SU-DHL-6 (cell line): ENCODE results near the gene CCDC9.
A peak's percentile ranks its signal among the peaks of the same experiment; 100 is the strongest.

Source experiments
- H2AFZ ChIP-seq: fragments of 200-600 bp; sonication (generic); 2 replicates; pipeline ENCODE4 v1.6.1; 2014; ENCODE audit warnings: low read depth, mild to moderate bottlenecking, moderate library complexity, mixed read lengths, antibody characterized with exemption, low read length; ENCODE audit not compliant: severe bottlenecking
- H3F3A ChIP-seq: fragments of 200-600 bp; shearing (Covaris generic); 2 replicates; pipeline ENCODE4 v1.6.0; 2016; ENCODE audit warnings: antibody characterized with exemption, mild to moderate bottlenecking; ENCODE audit not compliant: insufficient read depth
- H3K27ac ChIP-seq: fragments of 200-600 bp; sonication (generic); 2 replicates; pipeline ENCODE4 v1.5.1; 2016; ENCODE audit warnings: low read depth, mild to moderate bottlenecking, low read length, moderate library complexity, mixed read lengths
- H3K27me3 ChIP-seq: fragments of 200-600 bp; sonication (generic), shearing (Covaris generic); 2 replicates; pipeline ENCODE4 v1.6.0; 2014; ENCODE audit warnings: mild to moderate bottlenecking, low read length
- H3K36me3 ChIP-seq: fragments of 200-600 bp; sonication (generic); 2 replicates; pipeline ENCODE4 v1.6.1; 2014; ENCODE audit warnings: mild to moderate bottlenecking, low read length, mixed read lengths
- H3K4me2 ChIP-seq: fragments of 300-600, 200-600 bp; shearing (Covaris generic), sonication (generic); 2 replicates; pipeline ENCODE4 v1.6.0; 2014; ENCODE audit warnings: low read length, low read depth, mild to moderate bottlenecking; ENCODE audit not compliant: poor library complexity, severe bottlenecking
- H3K4me3 ChIP-seq: fragments of 200-600 bp; sonication (generic); 2 replicates; pipeline ENCODE4 v1.5.1; 2014; ENCODE audit warnings: antibody characterized with exemption, low read length, mild to moderate bottlenecking, mixed read lengths; ENCODE audit not compliant: insufficient read depth, poor library complexity, severe bottlenecking
- H3K79me2 ChIP-seq: fragments of 200-600 bp; sonication (generic); 2 replicates; pipeline ENCODE4 v1.6.1; 2014; ENCODE audit warnings: mild to moderate bottlenecking, low read length, moderate library complexity; ENCODE audit not compliant: insufficient read depth
- H3K9ac ChIP-seq: fragments of 200-600 bp; sonication (generic); 2 replicates; pipeline ENCODE4 v1.7.0; 2014; ENCODE audit warnings: mild to moderate bottlenecking, low read length
- H3K9me2 ChIP-seq: fragments of 200-600 bp; sonication (generic); replicated peaks from 2 replicates; pipeline ENCODE4 v1.6.1; 2014; ENCODE audit warnings: low read length; ENCODE audit not compliant: insufficient read depth
- H3K9me3 ChIP-seq: fragments of 200-600 bp; sonication (generic); 2 replicates; pipeline ENCODE4 v1.6.1; 2014; ENCODE audit warnings: low read length, mixed read lengths; ENCODE audit not compliant: insufficient read depth
- H4K20me1 ChIP-seq: fragments of 200-600 bp; sonication (generic); 2 replicates; pipeline ENCODE4 v1.6.1; 2014; ENCODE audit warnings: low read depth, mild to moderate bottlenecking, antibody characterized with exemption, low read length, moderate library complexity, mixed read lengths
- EZH2phosphoT487 ChIP-seq: fragments of 200-600 bp; sonication (generic), shearing (Covaris generic); conservative IDR thresholded peaks from 2 replicates; pipeline ENCODE4 v1.6.1; 2018; ENCODE audit warnings: mild to moderate bottlenecking, antibody characterized with exemption, low read length, moderate library complexity, mixed read lengths
- TF ChIP-seq, protein P1 (sequence below): fragments of 200-600 bp; sonication (generic); IDR thresholded peaks from one replicate; pipeline ENCODE4 v1.5.1; 2017; ENCODE audit warnings: antibody characterized with exemption, mild to moderate bottlenecking, low read length, moderate library complexity; ENCODE audit not compliant: insufficient read depth, poor library complexity, severe bottlenecking

CCDC9 gene

DNA sequence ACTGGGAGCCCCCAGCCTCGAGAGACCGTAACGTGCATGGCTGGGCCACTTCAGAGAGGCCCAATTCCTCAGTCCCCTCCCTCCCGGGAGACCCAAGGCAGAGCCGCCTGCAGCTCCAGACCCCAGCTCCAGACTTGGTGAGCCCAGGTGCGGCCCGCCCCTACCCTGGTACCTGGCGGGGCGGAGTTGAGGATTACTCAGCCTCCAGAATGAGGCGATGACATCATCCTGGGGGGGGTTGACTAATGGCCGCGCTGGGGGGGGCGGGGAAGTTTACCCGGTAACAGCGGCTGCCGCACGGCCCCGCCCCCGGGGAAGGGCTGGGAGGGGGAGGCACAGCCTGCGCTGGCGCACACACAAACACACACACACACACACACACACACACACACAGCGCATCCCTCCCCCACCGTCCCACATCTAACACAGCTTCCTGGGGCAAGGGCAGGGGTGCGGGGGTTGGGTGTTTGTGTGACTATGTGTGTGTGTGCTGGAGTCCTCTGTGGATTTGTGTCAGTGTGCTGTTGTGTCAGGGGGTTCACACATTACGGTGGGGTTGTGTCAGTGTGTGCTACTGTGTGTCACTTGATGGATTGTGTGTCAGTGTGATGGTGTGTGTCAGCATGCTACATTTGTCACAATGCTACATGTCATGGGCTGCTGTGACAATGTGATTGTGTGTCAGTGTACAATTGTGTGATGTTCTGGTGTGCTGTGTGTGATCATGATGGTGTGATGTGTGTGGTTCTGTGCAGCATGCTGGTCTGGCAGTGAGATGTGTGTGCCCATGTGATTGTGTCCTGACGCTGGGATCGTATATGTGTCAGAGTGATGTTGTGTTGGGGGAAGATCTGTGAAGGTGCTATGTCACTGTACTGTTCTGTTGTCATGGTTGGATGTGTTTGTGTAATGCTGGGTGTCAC, 15.1 kb upstream of the CCDC9 start:
- Histone ChIP-seq H3K79me2 (no peaks in the 10 kb centered on the region), H3K36me3 (no peaks in the 10 kb centered on the region), H3K9me3 (no peaks in the 10 kb centered on the region), H3K4me2 (no peak overlapping the region), H3F3A (peaks cover 20% of the 10 kb centered on the region), H2AFZ (no peak overlapping the region), H3K9ac (no peak overlapping the region), H3K27me3 (no peaks in the 10 kb centered on the region), H3K4me3 (no peak overlapping the region), H4K20me1 (no peaks in the 10 kb centered on the region), H3K27ac (no peak overlapping the region), H3K9me2 (no peaks in the 10 kb centered on the region)
- no peak for TF ChIP-seq EZH2phosphoT487
- TF ChIP-seq, protein P1, sequence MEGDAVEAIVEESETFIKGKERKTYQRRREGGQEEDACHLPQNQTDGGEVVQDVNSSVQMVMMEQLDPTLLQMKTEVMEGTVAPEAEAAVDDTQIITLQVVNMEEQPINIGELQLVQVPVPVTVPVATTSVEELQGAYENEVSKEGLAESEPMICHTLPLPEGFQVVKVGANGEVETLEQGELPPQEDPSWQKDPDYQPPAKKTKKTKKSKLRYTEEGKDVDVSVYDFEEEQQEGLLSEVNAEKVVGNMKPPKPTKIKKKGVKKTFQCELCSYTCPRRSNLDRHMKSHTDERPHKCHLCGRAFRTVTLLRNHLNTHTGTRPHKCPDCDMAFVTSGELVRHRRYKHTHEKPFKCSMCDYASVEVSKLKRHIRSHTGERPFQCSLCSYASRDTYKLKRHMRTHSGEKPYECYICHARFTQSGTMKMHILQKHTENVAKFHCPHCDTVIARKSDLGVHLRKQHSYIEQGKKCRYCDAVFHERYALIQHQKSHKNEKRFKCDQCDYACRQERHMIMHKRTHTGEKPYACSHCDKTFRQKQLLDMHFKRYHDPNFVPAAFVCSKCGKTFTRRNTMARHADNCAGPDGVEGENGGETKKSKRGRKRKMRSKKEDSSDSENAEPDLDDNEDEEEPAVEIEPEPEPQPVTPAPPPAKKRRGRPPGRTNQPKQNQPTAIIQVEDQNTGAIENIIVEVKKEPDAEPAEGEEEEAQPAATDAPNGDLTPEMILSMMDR, result no peak

DNA sequence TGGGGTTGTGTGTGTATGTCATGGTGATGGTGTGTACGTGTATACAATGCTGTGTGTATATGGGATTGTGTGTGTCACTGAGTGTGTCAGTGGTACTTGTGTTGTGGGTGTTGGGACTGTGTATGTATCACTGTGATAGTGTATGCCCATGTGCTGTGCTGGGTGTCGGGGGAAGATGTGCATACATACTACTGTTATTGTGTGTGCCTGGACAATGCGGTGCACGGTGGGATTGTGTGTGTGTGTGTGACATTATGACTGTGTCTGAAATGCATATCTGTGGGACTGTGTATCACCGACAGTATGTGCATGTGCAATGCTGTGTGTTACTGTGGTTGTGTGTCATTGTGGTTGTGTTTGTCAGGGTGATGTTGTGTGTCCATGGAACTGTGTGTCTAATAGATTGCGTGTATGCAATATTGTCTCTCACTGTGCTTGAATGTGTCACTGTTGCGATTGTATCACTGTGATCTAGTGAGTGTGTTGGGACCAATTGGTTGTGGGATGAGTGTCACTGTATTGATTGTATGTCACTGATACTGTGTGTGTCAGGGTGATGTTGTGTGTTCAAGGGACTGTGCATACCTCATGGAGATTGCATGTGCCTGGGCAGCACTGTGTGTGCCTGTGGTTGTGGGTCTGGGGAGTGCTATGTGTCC, 14.3 kb upstream of the CCDC9 start:
- Histone ChIP-seq H2AFZ (no peak overlapping the region), H3K4me2 (no peak overlapping the region), H3K36me3 (no peaks in the 10 kb centered on the region), H3K27ac (no peak overlapping the region), H3K9me2 (no peaks in the 10 kb centered on the region), H3F3A (peaks cover 20% of the 10 kb centered on the region), H3K79me2 (no peaks in the 10 kb centered on the region), H3K27me3 (no peaks in the 10 kb centered on the region), H3K9ac (no peak overlapping the region), H3K9me3 (no peaks in the 10 kb centered on the region), H4K20me1 (no peaks in the 10 kb centered on the region), H3K4me3 (no peak overlapping the region)
- TF ChIP-seq EZH2phosphoT487, result no peak
- TF ChIP-seq, protein P1, result no peak

DNA sequence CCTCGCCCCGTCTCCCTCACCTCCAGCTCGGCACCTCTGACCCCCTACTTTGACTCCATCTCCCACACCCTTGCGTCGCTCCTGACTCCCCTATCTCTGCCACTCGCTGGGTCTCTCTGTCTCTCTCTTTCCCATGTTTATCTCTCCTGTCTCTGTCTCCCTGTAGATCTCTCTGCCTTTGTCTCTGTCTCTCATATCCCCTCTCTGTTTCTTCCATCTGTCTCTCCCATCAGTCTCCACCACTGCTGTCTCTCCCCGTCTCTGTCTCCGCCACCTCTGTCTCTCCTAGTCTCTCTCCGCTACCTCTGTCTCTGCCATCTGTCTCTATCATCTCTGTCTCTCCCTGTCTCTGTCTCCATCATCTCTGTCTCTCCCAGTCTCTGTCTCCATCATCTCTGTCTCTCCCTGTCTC, 13.0 kb upstream of the CCDC9 start:
- peak overlapping the region; percentile 69 for H3K9ac ChIP-seq
- H3K9me2 ChIP-seq, result no peaks in the 10 kb centered on the region
- H3K4me3 ChIP-seq, result peak overlapping the region; percentile 49
- no peak for TF ChIP-seq EZH2phosphoT487
- TF ChIP-seq, protein P1, result no peak
- H3K9me3 ChIP-seq, result no peaks in the 10 kb centered on the region
- no peaks in the 10 kb centered on the region for H4K20me1 ChIP-seq
- H3F3A ChIP-seq, result peaks cover 20% of the 10 kb centered on the region
- no peak overlapping the region for H3K27ac ChIP-seq
- H3K79me2 ChIP-seq, result no peaks in the 10 kb centered on the region
- no peaks in the 10 kb centered on the region for H3K36me3 ChIP-seq
- H3K27me3 ChIP-seq, result no peaks in the 10 kb centered on the region
- peak overlapping the region; percentile 78 for H2AFZ ChIP-seq
- peak overlapping the region; percentile 71 for H3K4me2 ChIP-seq
